Measurements from ENCODE around the gene PTPRM.

The PTPRM gene

GRCh38 chr18:7601936-7602335, 34.8 kb downstream of the PTPRM start:
- DNase-seq (ENCODE audit: low read depth in 2 of 2), result no peak
- H3K4me3 ChIP-seq (replicated peaks in 1 of 2; ENCODE audit: low read depth in 2 of 2, low read length in 2 of 2), result no peak overlapping the region
- TF ChIP-seq CTCF (IDR thresholded peaks at IDR 0.05; ENCODE audit: low read depth, low read length), result no peak

- no peak overlapping the region for H3K4me3 ChIP-seq (replicated peaks in 1 of 2; ENCODE audit: low read depth in 2 of 2, low read length in 2 of 2)
- TF ChIP-seq CTCF (IDR thresholded peaks at IDR 0.05; ENCODE audit: low read depth, low read length), result no peak
- no peak for DNase-seq (ENCODE audit: low read depth in 2 of 2)
Measured at GRCh38 chr18:7603259-7604000, 36.3 kb downstream of the PTPRM start.

- no peak overlapping the region for H3K4me3 ChIP-seq (replicated peaks in 1 of 2; ENCODE audit: low read depth in 2 of 2, low read length in 2 of 2)
- no peak for DNase-seq (ENCODE audit: low read depth in 2 of 2)
- no peak for TF ChIP-seq CTCF (IDR thresholded peaks at IDR 0.05; ENCODE audit: low read depth, low read length)
Measured at GRCh38 chr18:7604361-7604760, 37.2 kb downstream of the PTPRM start.

- H3K4me3 ChIP-seq (replicated peaks in 1 of 2; ENCODE audit: low read depth in 2 of 2, low read length in 2 of 2), result no peak overlapping the region
- no peak for DNase-seq (ENCODE audit: low read depth in 2 of 2)
- no peak for TF ChIP-seq CTCF (IDR thresholded peaks at IDR 0.05; ENCODE audit: low read depth, low read length)
Measured at GRCh38 chr18:7605705-7606104, 38.6 kb downstream of the PTPRM start.

GRCh38 chr18:7607540-7608173, 40.5 kb downstream of the PTPRM start:
- no peak for DNase-seq (ENCODE audit: low read depth in 2 of 2)
- TF ChIP-seq CTCF (IDR thresholded peaks at IDR 0.05; ENCODE audit: low read depth, low read length), result no peak
- H3K4me3 ChIP-seq (replicated peaks in 1 of 2; ENCODE audit: low read depth in 2 of 2, low read length in 2 of 2), result no peak overlapping the region

GRCh38 chr18:7608174-7608550, 41.0 kb downstream of the PTPRM start:
- DNase-seq (ENCODE audit: low read depth in 2 of 2), result peak; percentile 16 to 23
- TF ChIP-seq CTCF (IDR thresholded peaks at IDR 0.05; ENCODE audit: low read depth, low read length), result no peak
- H3K4me3 ChIP-seq (replicated peaks in 1 of 2; ENCODE audit: low read depth in 2 of 2, low read length in 2 of 2), result no peak overlapping the region
